ENCODE measurements around the gene RHBDL2.
"Not testable (repeated sequence)": the region's sequence is repeated elsewhere in the genome, so short reads cannot be mapped to it uniquely, and the experiment has no call there.

Gene RHBDL2

GRCh38 chr1:38989979-38990378 lies 48.3 kb upstream of the RHBDL2 start:
- Histone ChIP-seq H3K14ac (ENCODE audit: low read length in 2 of 2) (no peak overlapping the region), H3K27me3 (ENCODE audit: control insufficient read depth in 1 of 2, insufficient read depth in 1 of 2, low read length in 2 of 2) (no peaks in the 10 kb centered on the region), H3K4ac (ENCODE audit: low read depth in 1 of 2, low read length in 2 of 2) (no peak overlapping the region), H3K18ac (ENCODE audit: low read depth in 1 of 2, low read length in 2 of 2) (no peak overlapping the region), H2AK5ac (ENCODE audit: low read length, severe bottlenecking) (no peak overlapping the region), H3K4me1 (ENCODE audit: control insufficient read depth, insufficient read depth, low read depth, low read length) (peaks cover 9% of the 10 kb centered on the region), H2BK12ac (ENCODE audit: low read length in 2 of 2) (no peak overlapping the region), H3K4me2 (ENCODE audit: low read length, poor library complexity, severe bottlenecking) (peak overlapping the region; percentile 74), H3K23ac (ENCODE audit: low read length in 2 of 2) (no peak overlapping the region), H3K4me3 (ENCODE audit: insufficient read depth in 1 of 2, low read depth in 1 of 2, low read length in 2 of 2) (peak overlapping the region in 1 of 2 experiments; percentile 79), H2BK5ac (ENCODE audit: low read depth, low read length, poor library complexity, severe bottlenecking) (peak overlapping the region; percentile 57), H3K79me1 (replicated peaks; ENCODE audit: low read length, poor library complexity, severe bottlenecking) (peaks cover 3% of the 10 kb centered on the region), H2BK15ac (ENCODE audit: low read depth, poor library complexity, severe bottlenecking) (no peak overlapping the region), H4K8ac (ENCODE audit: low read length) (no peak overlapping the region), H3K9me3 (ENCODE audit: control insufficient read depth, low read length) (no peaks in the 10 kb centered on the region), H3K36me3 (ENCODE audit: control insufficient read depth in 1 of 2, insufficient read depth in 2 of 2, low read depth in 1 of 2, low read length in 2 of 2) (peaks cover 5 to 13% of the 10 kb centered on the region in 2 experiments), H3K9ac (ENCODE audit: low read length) (peak overlapping the region; percentile 89), H3K27ac (ENCODE audit: low read length, poor library complexity, severe bottlenecking) (peak overlapping the region; percentile 8), H4K91ac (ENCODE audit: low read length) (no peak overlapping the region), H2BK120ac (ENCODE audit: low read depth, low read length) (no peak overlapping the region), H2AFZ (ENCODE audit: low read depth, low read length) (no peak overlapping the region)
- WGBS, result 62% methylated on average over 2 of the region's 2 CpGs
- no peak for DNase-seq

GRCh38 chr1:38979380-38979779 lies 37.8 kb upstream of the RHBDL2 start:
- H3K4me2 ChIP-seq (ENCODE audit: low read length, poor library complexity, severe bottlenecking); H3K4ac ChIP-seq (ENCODE audit: low read depth in 1 of 2, low read length in 2 of 2); H3K4me3 ChIP-seq (ENCODE audit: insufficient read depth in 1 of 2, low read depth in 1 of 2, low read length in 2 of 2); H3K18ac ChIP-seq (ENCODE audit: low read depth in 1 of 2, low read length in 2 of 2); H2BK120ac ChIP-seq (ENCODE audit: low read depth, low read length); H3K27ac ChIP-seq (ENCODE audit: low read length, poor library complexity, severe bottlenecking); H3K4me1 ChIP-seq (ENCODE audit: control insufficient read depth, insufficient read depth, low read depth, low read length); H2AK5ac ChIP-seq (ENCODE audit: low read length, severe bottlenecking); H3K79me1 ChIP-seq (replicated peaks; ENCODE audit: low read length, poor library complexity, severe bottlenecking); H2BK15ac ChIP-seq (ENCODE audit: low read depth, poor library complexity, severe bottlenecking); H4K91ac ChIP-seq (ENCODE audit: low read length); H3K27me3 ChIP-seq (ENCODE audit: control insufficient read depth in 1 of 2, insufficient read depth in 1 of 2, low read length in 2 of 2); H4K8ac ChIP-seq (ENCODE audit: low read length); H2BK5ac ChIP-seq (ENCODE audit: low read depth, low read length, poor library complexity, severe bottlenecking); H3K9me3 ChIP-seq (ENCODE audit: control insufficient read depth, low read length); H2BK12ac ChIP-seq (ENCODE audit: low read length in 2 of 2); H3K14ac ChIP-seq (ENCODE audit: low read length in 2 of 2); H3K9ac ChIP-seq (ENCODE audit: low read length); H3K36me3 ChIP-seq (ENCODE audit: control insufficient read depth in 1 of 2, insufficient read depth in 2 of 2, low read depth in 1 of 2, low read length in 2 of 2); DNase-seq; H2AFZ ChIP-seq (ENCODE audit: low read depth, low read length); H3K23ac ChIP-seq (ENCODE audit: low read length in 2 of 2): not testable (repeated sequence)
- 60% methylated on average over 1 of the region's 1 CpG for WGBS

GRCh38 chr1:38978245-38978542 lies 36.6 kb upstream of the RHBDL2 start:
- H2BK12ac ChIP-seq (ENCODE audit: low read length in 2 of 2); H3K27me3 ChIP-seq (ENCODE audit: control insufficient read depth in 1 of 2, insufficient read depth in 1 of 2, low read length in 2 of 2); H3K14ac ChIP-seq (ENCODE audit: low read length in 2 of 2); H2BK5ac ChIP-seq (ENCODE audit: low read depth, low read length, poor library complexity, severe bottlenecking); H2AFZ ChIP-seq (ENCODE audit: low read depth, low read length); H3K79me1 ChIP-seq (replicated peaks; ENCODE audit: low read length, poor library complexity, severe bottlenecking); H4K91ac ChIP-seq (ENCODE audit: low read length); H3K18ac ChIP-seq (ENCODE audit: low read depth in 1 of 2, low read length in 2 of 2); H3K36me3 ChIP-seq (ENCODE audit: control insufficient read depth in 1 of 2, insufficient read depth in 2 of 2, low read depth in 1 of 2, low read length in 2 of 2); H3K9ac ChIP-seq (ENCODE audit: low read length); H2BK15ac ChIP-seq (ENCODE audit: low read depth, poor library complexity, severe bottlenecking); H2BK120ac ChIP-seq (ENCODE audit: low read depth, low read length); H3K23ac ChIP-seq (ENCODE audit: low read length in 2 of 2); H3K9me3 ChIP-seq (ENCODE audit: control insufficient read depth, low read length); H3K4me3 ChIP-seq (ENCODE audit: insufficient read depth in 1 of 2, low read depth in 1 of 2, low read length in 2 of 2); H3K4me1 ChIP-seq (ENCODE audit: control insufficient read depth, insufficient read depth, low read depth, low read length); DNase-seq; H3K4me2 ChIP-seq (ENCODE audit: low read length, poor library complexity, severe bottlenecking); H3K4ac ChIP-seq (ENCODE audit: low read depth in 1 of 2, low read length in 2 of 2); H4K8ac ChIP-seq (ENCODE audit: low read length); H3K27ac ChIP-seq (ENCODE audit: low read length, poor library complexity, severe bottlenecking); H2AK5ac ChIP-seq (ENCODE audit: low read length, severe bottlenecking): not testable (repeated sequence)
- 85% methylated on average over 6 of the region's 6 CpGs for WGBS

GRCh38 chr1:38977399-38978244 lies 36.0 kb upstream of the RHBDL2 start:
- H2BK12ac ChIP-seq (ENCODE audit: low read length in 2 of 2); H3K79me1 ChIP-seq (replicated peaks; ENCODE audit: low read length, poor library complexity, severe bottlenecking); H2AFZ ChIP-seq (ENCODE audit: low read depth, low read length); H4K91ac ChIP-seq (ENCODE audit: low read length); H3K23ac ChIP-seq (ENCODE audit: low read length in 2 of 2); H2BK120ac ChIP-seq (ENCODE audit: low read depth, low read length); H2BK5ac ChIP-seq (ENCODE audit: low read depth, low read length, poor library complexity, severe bottlenecking); H3K27me3 ChIP-seq (ENCODE audit: control insufficient read depth in 1 of 2, insufficient read depth in 1 of 2, low read length in 2 of 2); H2BK15ac ChIP-seq (ENCODE audit: low read depth, poor library complexity, severe bottlenecking); H3K9me3 ChIP-seq (ENCODE audit: control insufficient read depth, low read length); H3K9ac ChIP-seq (ENCODE audit: low read length); H4K8ac ChIP-seq (ENCODE audit: low read length); H2AK5ac ChIP-seq (ENCODE audit: low read length, severe bottlenecking); DNase-seq; H3K4me1 ChIP-seq (ENCODE audit: control insufficient read depth, insufficient read depth, low read depth, low read length); H3K36me3 ChIP-seq (ENCODE audit: control insufficient read depth in 1 of 2, insufficient read depth in 2 of 2, low read depth in 1 of 2, low read length in 2 of 2); H3K4ac ChIP-seq (ENCODE audit: low read depth in 1 of 2, low read length in 2 of 2); H3K14ac ChIP-seq (ENCODE audit: low read length in 2 of 2); H3K4me3 ChIP-seq (ENCODE audit: insufficient read depth in 1 of 2, low read depth in 1 of 2, low read length in 2 of 2); H3K27ac ChIP-seq (ENCODE audit: low read length, poor library complexity, severe bottlenecking); H3K18ac ChIP-seq (ENCODE audit: low read depth in 1 of 2, low read length in 2 of 2); H3K4me2 ChIP-seq (ENCODE audit: low read length, poor library complexity, severe bottlenecking): not testable (repeated sequence)
- WGBS, result 95% methylated on average over 8 of the region's 12 CpGs

All from mesenchymal stem cell (in vitro differentiated cells and primary cell).